Measurements from ENCODE around the gene RNF38.

The RNF38 gene

GRCh38 chr9:36293171-36293570 lies 106.9 kb downstream of the RNF38 start:
- no peak for DNase-seq (ENCODE audit: low read depth)

GRCh38 chr9:36292641-36293040 lies 107.4 kb downstream of the RNF38 start:
- DNase-seq (ENCODE audit: low read depth): no peak

- no peak for DNase-seq (ENCODE audit: low read depth)
Observed at GRCh38 chr9:36290996-36291395, 109.1 kb downstream of the RNF38 start.

DNA sequence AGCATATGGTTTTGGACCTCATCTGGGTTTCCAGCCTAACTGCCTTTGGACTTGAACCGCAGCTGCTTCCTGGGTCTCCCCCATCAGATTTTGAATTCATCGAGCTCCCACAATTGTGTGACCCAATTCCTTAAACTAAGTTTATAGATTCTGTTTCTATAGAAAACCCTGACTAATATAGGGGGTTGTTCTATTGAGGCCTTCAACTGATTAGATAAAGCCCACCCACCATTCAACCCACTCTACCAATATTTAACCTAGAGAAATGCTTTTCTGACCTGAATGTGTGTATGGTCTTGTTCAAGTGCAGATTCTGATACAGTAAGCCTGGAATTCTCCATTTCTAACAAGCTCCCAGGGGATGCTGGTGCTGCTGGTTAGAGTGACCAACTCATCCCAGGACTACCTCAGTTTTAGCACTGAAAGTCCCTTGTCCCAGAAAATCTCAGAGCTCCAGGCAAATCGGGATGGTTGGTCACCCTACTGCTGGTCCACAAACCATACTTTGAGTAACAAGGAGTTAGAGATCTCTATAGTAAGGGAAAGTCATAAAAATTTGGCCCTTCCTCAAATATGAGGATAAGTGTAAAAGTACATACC lies 110.1 kb downstream of the RNF38 start:
- DNase-seq (ENCODE audit: low read depth): no peak

DNA sequence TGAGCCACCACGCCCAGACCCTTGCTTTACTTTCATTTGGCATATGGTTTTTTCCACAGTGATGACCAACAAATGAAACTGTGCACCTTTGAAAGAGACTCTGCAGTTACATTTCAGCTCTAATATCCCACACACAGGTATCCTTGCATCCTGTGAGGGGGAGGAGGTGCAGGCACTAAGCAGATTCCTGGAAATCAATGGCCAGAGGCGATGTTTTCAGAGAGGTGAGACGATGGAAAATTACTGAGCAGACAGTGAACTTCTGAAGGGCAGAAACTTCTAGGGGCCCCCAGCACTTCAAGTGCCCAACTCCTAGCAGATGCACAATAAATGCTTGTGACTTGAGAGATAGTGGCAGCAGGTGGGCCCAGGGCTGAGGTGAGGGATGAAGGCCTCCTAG lies 112.0 kb downstream of the RNF38 start:
- DNase-seq (ENCODE audit: low read depth): no peak

All from GM04504 (cell line).